AG09309 (cell line): ENCODE results near the gene OPRM1.
"Not testable (repeated sequence)": the region's sequence is repeated elsewhere in the genome, so short reads cannot be mapped to it uniquely, and the experiment has no call there.

ENCODE experiments used
- DNase-seq: peaks from one replicate; pipeline ENCODE4 v3.0.0-alpha.2; 2010; ENCODE audit warnings: low read depth
- H3K4me3 ChIP-seq: 2 replicates; pipeline ENCODE4 v1.5.1; 2011; ENCODE audit warnings: mild to moderate bottlenecking, low read depth, low read length, moderate library complexity; ENCODE audit not compliant: control insufficient read depth
- CTCF ChIP-seq: IDR thresholded peaks from 2 replicates; pipeline ENCODE4 v1.5.1; 2011; ENCODE audit warnings: mild to moderate bottlenecking, low read depth, low read length, inconsistent platforms; ENCODE audit not compliant: insufficient read depth, control insufficient read depth; ENCODE audit errors: missing control alignments

The OPRM1 gene

GRCh38 chr6:154167126-154167525, 128.1 kb downstream of the OPRM1 start:
- DNase-seq = no peak
- no peak for TF ChIP-seq CTCF

GRCh38 chr6:154169193-154169847, 130.3 kb downstream of the OPRM1 start:
- DNase-seq = no peak
- no peak for TF ChIP-seq CTCF
- no peak overlapping the region for H3K4me3 ChIP-seq

More at GRCh38 chr6:154167126-154167525, 128.1 kb downstream of the OPRM1 start:
- H3K4me3 ChIP-seq = no peak overlapping the region

GRCh38 chr6:154170106-154170505, 131.1 kb downstream of the OPRM1 start:
- H3K4me3 ChIP-seq = no peak overlapping the region
- no peak for DNase-seq
- no peak for TF ChIP-seq CTCF

GRCh38 chr6:154172393-154172792, 133.4 kb downstream of the OPRM1 start:
- not testable (repeated sequence) for H3K4me3 ChIP-seq, DNase-seq

- no peak for DNase-seq
- no peak overlapping the region for H3K4me3 ChIP-seq
- TF ChIP-seq CTCF = no peak
Measured at GRCh38 chr6:154179434-154179833, 140.4 kb downstream of the OPRM1 start.

- no peak overlapping the region for H3K4me3 ChIP-seq
- no peak for DNase-seq
- TF ChIP-seq CTCF = no peak
Measured at GRCh38 chr6:154187203-154187602, 148.2 kb downstream of the OPRM1 start.

- no peak for TF ChIP-seq CTCF
- H3K4me3 ChIP-seq = no peak overlapping the region
- DNase-seq = no peak
Measured at GRCh38 chr6:154187714-154188113, 148.7 kb downstream of the OPRM1 start.
